Measurements from ENCODE around the gene RANGRF. TPM values are rescaled to one million over a fixed set of nuclear protein-coding genes. Genes with fewer than 3 reads are reported as not detected.

Gene RANGRF
- polyA plus RNA-seq, 3 donors = 19.1 to 36.4 (median 32.4) TPM

DNA sequence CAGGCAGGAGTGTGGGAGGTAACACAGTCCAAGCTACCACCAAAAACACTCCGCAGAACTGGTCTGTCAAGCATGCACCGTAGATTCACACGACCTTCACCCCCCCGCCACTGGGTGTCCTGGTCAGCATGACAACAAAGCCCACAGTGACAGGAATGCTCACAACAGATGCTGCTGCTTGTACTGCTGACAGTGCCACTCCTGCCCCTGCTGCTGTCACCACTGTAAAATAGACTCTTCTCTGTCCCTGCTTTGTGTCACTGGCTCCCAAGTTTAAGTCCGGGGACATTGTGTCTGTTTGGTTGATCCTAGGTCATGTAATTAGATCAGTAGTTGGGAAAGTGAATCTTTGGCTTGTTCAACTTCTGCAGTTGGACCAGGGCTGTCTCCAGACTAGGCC is 44.2 kb downstream of the RANGRF start:
- 41 to 73% (median 62%) methylated on average over 5 of the region's 5 CpGs for WGBS, 3 donors
- no peak overlapping the region for H3K27ac ChIP-seq (ENCODE audit: low read depth, low read length)

DNA sequence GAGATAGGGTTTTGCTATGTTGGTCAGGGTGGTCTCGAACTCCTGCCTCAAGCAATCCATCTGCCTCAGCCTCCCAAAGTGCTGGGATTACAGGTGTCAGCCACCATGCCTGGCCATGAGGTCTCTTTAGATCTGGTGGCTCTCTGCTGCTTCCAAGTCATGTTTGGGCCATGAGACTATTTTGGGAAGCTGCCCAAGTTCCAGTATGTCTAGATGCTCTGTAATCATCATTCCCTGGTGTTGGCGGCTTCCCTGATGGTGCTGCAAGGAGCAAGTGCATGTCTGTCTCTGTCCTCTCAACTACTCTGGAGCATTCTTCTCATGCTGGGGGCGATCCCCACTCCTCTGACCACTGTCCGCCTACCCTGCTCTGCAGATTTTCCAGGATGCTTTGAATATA is 44.8 kb downstream of the RANGRF start:
- no peak overlapping the region for H3K27ac ChIP-seq (ENCODE audit: low read depth, low read length)
- WGBS, 3 donors = 89 to 95% (median 93%) methylated on average over 4 of the region's 4 CpGs

DNA sequence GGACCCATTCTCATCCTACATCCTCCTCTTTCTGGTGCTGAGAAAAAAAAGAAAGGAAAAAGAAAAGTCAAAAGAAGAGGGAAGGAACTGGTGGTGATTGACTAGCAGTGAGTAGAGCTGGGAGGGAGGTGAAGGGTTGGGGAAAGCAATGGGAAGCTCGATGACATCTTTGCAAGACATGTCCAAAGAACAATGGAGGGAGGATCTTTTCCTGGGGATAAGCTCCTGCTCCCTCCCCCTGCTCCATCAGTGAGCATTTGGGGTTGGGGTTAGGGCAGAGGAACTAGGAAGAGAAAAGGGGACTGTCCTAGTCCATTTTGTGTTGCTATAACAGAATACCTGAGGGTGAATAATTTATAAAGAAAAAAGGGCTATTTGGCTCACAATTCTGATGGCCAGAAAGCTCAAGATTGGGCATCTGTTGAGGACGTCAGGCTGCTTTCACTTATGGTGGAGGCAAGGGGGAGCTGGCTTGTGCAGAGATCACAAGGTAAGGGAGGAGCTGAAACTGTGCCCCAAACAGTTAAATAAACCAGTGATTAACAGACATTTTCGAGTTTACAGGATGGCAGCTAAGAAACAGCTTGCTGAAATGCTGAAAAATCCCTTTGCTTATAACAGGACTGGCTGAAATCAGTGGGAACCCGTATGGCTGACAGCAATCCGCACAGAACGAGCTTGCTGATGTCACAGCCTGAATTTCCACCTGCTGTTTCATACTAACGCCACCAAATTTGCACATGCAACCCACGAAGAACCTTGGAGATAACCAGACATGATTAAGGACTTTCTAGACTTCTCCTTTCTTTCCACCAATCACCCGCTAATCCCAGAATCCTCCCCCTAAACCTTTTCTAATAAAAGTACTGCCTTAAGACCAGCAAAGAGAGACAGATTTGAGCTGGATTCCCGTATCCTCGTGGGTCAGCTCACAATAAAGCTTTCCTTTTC is 49.6 kb downstream of the RANGRF start:
- 20 to 39% (median 32%) methylated on average over 11 of the region's 11 CpGs for WGBS, 3 donors
- no peak overlapping the region for H3K27ac ChIP-seq (ENCODE audit: low read depth, low read length)

DNA sequence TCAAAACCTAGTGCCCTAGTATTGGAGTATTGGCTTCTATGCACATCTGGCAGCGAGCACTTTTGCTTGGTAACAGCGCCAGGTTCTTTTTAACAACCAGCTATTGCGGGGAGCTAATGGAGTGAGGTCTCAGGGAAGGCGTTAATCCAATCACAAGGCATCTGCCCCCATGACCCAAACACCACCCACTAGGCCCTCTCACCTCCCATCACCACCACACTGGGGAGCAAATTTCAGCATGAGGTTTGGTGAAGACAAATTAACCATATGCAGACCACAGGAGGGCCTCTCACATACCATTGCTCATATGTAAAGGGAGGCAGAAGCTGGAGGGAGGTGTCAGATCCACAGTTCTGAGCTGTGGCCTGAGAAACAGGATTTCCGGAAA is 50.3 kb downstream of the RANGRF start:
- 72 to 83% (median 83%) methylated on average over 5 of the region's 5 CpGs for WGBS, 3 donors
- no peak overlapping the region for H3K27ac ChIP-seq (ENCODE audit: low read depth, low read length)

DNA sequence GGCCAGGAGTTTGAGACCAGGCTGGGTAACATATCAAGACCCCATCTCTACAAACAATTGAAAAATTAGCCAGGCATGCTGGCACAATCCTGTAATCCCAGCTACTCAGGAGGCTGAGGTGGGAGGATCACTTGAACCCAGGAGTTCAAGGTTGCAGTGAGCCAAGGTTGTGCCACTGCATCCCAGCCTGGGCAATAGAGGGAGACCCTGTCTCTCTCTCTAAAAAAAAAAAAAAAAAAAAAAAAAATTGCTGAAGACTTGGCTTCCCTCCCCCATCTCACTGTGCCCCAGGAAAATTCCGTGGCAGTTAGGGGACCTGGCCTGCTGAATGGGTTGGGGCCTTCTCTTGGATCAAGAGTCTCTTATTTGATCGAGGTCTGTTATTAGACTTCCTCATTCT is 51.1 kb downstream of the RANGRF start, which contains the start of gene ODF4:
ODF4 (plus strand) TSS at position 301 of the 400 bp plus-strand sequence. CDS start 212 bp downstream, outside the sequence.
- no peak within 1 kb of the TSS for H3K27ac ChIP-seq (ENCODE audit: low read depth, low read length)
- WGBS, 3 donors = 74 to 83% (median 76%) methylated on average over 2 of the region's 2 CpGs

Other genes starting within 250 kb of the RANGRF start
- gene ALOX15B, start 249.6 kb upstream of the RANGRF start, polyA plus RNA-seq = 1 to 10 TPM in 2 of 3 donors, under 1 TPM in 1; 0.71 to 1.2 (median 1.0) TPM
- gene ALOX12B, start 201.0 kb upstream of the RANGRF start, polyA plus RNA-seq = under 1 TPM in 1 of 3 donors, not detected in 2; 0.79 TPM
- gene ALOXE3, start 170.2 kb upstream of the RANGRF start, polyA plus RNA-seq = under 1 TPM in 2 of 3 donors, not detected in 1; 0.01 to 0.18 TPM
- under 1 TPM in 2 of 3 donors, not detected in 1; 0.03 to 0.16 TPM for gene HES7, start 164.6 kb upstream of the RANGRF start, polyA plus RNA-seq
- gene PER1, start 136.3 kb upstream of the RANGRF start, polyA plus RNA-seq = 100 to 1,000 TPM in 2 of 3 donors, 10 to 100 TPM in 1; 89.7 to 239 (median 142) TPM
- gene VAMP2, start 125.7 kb upstream of the RANGRF start, polyA plus RNA-seq = 10 to 100 TPM; 36.0 to 52.6 (median 49.6) TPM
- gene TMEM107, start 112.3 kb upstream of the RANGRF start, polyA plus RNA-seq = 10 to 100 TPM in 1 of 3 donors, 1 to 10 TPM in 2; 4.5 to 12.1 (median 8.6) TPM
- gene BORCS6, start 98.5 kb upstream of the RANGRF start, polyA plus RNA-seq = 10 to 100 TPM in 1 of 3 donors, 1 to 10 TPM in 2; 3.3 to 13.9 (median 5.2) TPM
- gene AURKB, start 78.1 kb upstream of the RANGRF start, polyA plus RNA-seq = 1 to 10 TPM in 1 of 3 donors, under 1 TPM in 2; 0.52 to 2.5 (median 0.56) TPM
- 10 to 100 TPM; 10.3 to 19.8 (median 12.1) TPM for gene CTC1, start 40.6 kb upstream of the RANGRF start, polyA plus RNA-seq
- 10 to 100 TPM in 1 of 3 donors, 1 to 10 TPM in 2; 8.2 to 20.7 (median 9.3) TPM for gene PFAS, start 39.4 kb upstream of the RANGRF start, polyA plus RNA-seq
- 1 to 10 TPM; 2.9 to 5.7 (median 3.9) TPM for gene SLC25A35, start 6.7 kb downstream of the RANGRF start, polyA plus RNA-seq
- 10 to 100 TPM in 2 of 3 donors, 1 to 10 TPM in 1; 3.2 to 66.0 (median 54.8) TPM for gene ARHGEF15, start 21.6 kb downstream of the RANGRF start, polyA plus RNA-seq
- gene ODF4, start 51.2 kb downstream of the RANGRF start, polyA plus RNA-seq = not detected
- gene RPL26, start 94.5 kb downstream of the RANGRF start, polyA plus RNA-seq = 1,000 to 10,000 TPM; 2,554 to 5,822 (median 3,896) TPM
- gene RNF222, start 109.2 kb downstream of the RANGRF start, polyA plus RNA-seq = under 1 TPM in 1 of 3 donors, not detected in 2; 0.03 TPM
- 10 to 100 TPM; 14.8 to 68.8 (median 54.0) TPM for gene NDEL1, start 147.2 kb downstream of the RANGRF start, polyA plus RNA-seq

All from adipose tissue (tissue), 3 donors.